ENCODE data around the gene ZNF75A. TPM values are rescaled to one million over a fixed set of nuclear protein-coding genes. Genes with fewer than 3 reads are reported as not detected.

Gene ZNF75A
- total and polyA plus RNA-seq, 2 of the 4 experiments (the other 2 are of a cell fraction): 14.6 to 15.4 TPM

DNA sequence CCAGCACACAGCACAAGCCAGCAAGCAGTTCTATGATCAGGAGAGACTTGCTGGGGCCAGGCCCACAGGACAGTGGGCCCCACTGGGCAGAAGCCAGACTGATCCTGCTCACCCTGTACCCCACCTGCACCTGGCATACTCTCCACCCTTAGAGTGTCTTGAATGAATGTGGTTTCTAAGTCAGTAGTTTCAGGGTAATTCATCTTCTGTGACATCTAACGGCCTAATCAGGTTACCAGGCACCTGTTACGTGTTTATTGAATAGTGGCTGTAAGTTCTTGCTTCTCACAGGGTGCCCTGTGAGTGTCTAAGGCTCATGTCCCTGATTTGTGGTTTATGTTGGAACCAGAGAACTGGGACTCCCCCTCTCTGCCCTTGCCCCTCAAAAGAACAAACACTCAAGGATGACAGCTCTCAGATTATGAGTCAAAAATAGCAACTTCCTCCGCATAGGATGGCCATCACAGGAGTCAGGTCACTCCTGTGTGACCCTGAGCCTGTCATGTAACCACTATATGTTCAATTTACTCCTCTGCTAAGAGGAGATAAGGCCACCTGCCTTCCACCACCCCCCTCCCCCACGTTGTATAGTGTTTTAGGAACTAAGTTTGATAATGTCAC lies 43.4 kb downstream of the ZNF75A start:
- H3K14ac ChIP-seq (replicated peaks; ENCODE audit: low read depth, low read length): no peak overlapping the region

More for the DNA sequence above, 43.4 kb downstream of the ZNF75A start:
- H2BK120ac ChIP-seq (ENCODE audit: low read depth, low read length): no peak overlapping the region
- no CpG with 5 or more reads among the region's 4 CpGs for WGBS, 2 experiments (ENCODE audit: extremely low coverage in 2 of 2, insufficient read length in 1 of 2)
- H2AK5ac ChIP-seq (ENCODE audit: low read depth, low read length): no peak overlapping the region
- H3K18ac ChIP-seq (ENCODE audit: low read depth, low read length): no peak overlapping the region
- intact Hi-C loops (cut with micrococcal nuclease) (no loop called here), dilution Hi-C loops (cut with HindIII; ENCODE audit: low sequenced_read_pairs, unreplicated experiment) (no loop called here), in situ Hi-C loops (cut with MboI; ENCODE audit: low sequenced_read_pairs) (no loop called here)
- H3K27ac ChIP-seq (ENCODE audit: insufficient read depth, low read length): no peak overlapping the region
- no peaks in the 10 kb centered on the region; the same call in 1 of the 2 replicates for H3K27me3 ChIP-seq (ENCODE audit: control insufficient read depth, insufficient read depth, low read length)
- ChIA-PET CTCF (no interaction called here), POLR2A (ENCODE audit: unreplicated experiment) (no interaction called here)
- H4K5ac ChIP-seq (ENCODE audit: low read depth, low read length): no peak overlapping the region
- peaks cover 1% of the 10 kb centered on the region; the same call in 1 of the 2 replicates for H3K9me3 ChIP-seq (ENCODE audit: control insufficient read depth, insufficient read depth, low read length)
- no peak overlapping the region for H2AFZ ChIP-seq (replicated peaks; ENCODE audit: low read length, poor library complexity)
- H3K9me1 ChIP-seq (ENCODE audit: insufficient read depth, low read length): no peaks in the 10 kb centered on the region
- no peaks in the 10 kb centered on the region for H3K79me1 ChIP-seq (ENCODE audit: low read depth in 1 of 2, low read length in 2 of 2)
- H2AK9ac ChIP-seq (replicated peaks; ENCODE audit: low read depth, low read length, poor library complexity): no peak overlapping the region
- ATAC-seq (ENCODE audit: low read depth) (no peak), DNase-seq (no peak)
- H4K91ac ChIP-seq (ENCODE audit: insufficient read depth, low read depth, low read length): no peak overlapping the region
- no peak overlapping the region for H2BK15ac ChIP-seq (ENCODE audit: low read depth, low read length)
- H3K23ac ChIP-seq (ENCODE audit: low read depth, low read length): no peak overlapping the region
- H2BK20ac ChIP-seq (ENCODE audit: low read depth, low read length): no peak overlapping the region
- H3K9ac ChIP-seq (ENCODE audit: low read depth, low read length): no peak overlapping the region
- no peak overlapping the region for H4K8ac ChIP-seq (ENCODE audit: low read depth in 2 of 2, low read length in 2 of 2)
- H3K4ac ChIP-seq (ENCODE audit: low read depth, low read length): no peak overlapping the region
- H3K4me1 ChIP-seq (ENCODE audit: control insufficient read depth, insufficient read depth, low read length): no peaks in the 10 kb centered on the region
- TF ChIP-seq CEBPB (IDR thresholded peaks at IDR 0.05; ENCODE audit: low read depth, low read length) (no peak), SMC3 (IDR thresholded peaks at IDR 0.05; ENCODE audit: low read depth, low read length) (no peak), RCOR1 (IDR thresholded peaks at IDR 0.05; ENCODE audit: insufficient replicate concordance, low read length) (no peak), MAZ (IDR thresholded peaks at IDR 0.05; ENCODE audit: borderline replicate concordance, low read depth, low read length) (no peak), RFX5 (IDR thresholded peaks at IDR 0.05; ENCODE audit: low read depth, low read length) (no peak), MAFK (IDR thresholded peaks at IDR 0.05; ENCODE audit: low read depth, low read length) (no peak), MXI1 (IDR thresholded peaks at IDR 0.05; ENCODE audit: borderline replicate concordance, low read depth, low read length) (no peak), CHD1 (IDR thresholded peaks at IDR 0.05; ENCODE audit: low read depth, low read length) (no peak)
- TF ChIP-seq, protein P1, sequence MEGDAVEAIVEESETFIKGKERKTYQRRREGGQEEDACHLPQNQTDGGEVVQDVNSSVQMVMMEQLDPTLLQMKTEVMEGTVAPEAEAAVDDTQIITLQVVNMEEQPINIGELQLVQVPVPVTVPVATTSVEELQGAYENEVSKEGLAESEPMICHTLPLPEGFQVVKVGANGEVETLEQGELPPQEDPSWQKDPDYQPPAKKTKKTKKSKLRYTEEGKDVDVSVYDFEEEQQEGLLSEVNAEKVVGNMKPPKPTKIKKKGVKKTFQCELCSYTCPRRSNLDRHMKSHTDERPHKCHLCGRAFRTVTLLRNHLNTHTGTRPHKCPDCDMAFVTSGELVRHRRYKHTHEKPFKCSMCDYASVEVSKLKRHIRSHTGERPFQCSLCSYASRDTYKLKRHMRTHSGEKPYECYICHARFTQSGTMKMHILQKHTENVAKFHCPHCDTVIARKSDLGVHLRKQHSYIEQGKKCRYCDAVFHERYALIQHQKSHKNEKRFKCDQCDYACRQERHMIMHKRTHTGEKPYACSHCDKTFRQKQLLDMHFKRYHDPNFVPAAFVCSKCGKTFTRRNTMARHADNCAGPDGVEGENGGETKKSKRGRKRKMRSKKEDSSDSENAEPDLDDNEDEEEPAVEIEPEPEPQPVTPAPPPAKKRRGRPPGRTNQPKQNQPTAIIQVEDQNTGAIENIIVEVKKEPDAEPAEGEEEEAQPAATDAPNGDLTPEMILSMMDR (conservative IDR thresholded peaks at IDR 0.05; ENCODE audit: low read depth, low read length): no peak
- TF ChIP-seq, protein P2, sequence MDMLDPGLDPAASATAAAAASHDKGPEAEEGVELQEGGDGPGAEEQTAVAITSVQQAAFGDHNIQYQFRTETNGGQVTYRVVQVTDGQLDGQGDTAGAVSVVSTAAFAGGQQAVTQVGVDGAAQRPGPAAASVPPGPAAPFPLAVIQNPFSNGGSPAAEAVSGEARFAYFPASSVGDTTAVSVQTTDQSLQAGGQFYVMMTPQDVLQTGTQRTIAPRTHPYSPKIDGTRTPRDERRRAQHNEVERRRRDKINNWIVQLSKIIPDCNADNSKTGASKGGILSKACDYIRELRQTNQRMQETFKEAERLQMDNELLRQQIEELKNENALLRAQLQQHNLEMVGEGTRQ (IDR thresholded peaks at IDR 0.05; ENCODE audit: low read depth, low read length): no peak
- H2BK5ac ChIP-seq (ENCODE audit: low read depth, low read length, poor library complexity, severe bottlenecking): no peak overlapping the region
- H3K4me3 ChIP-seq (ENCODE audit: insufficient read depth, low read depth, low read length): no peak overlapping the region
- H3K56ac ChIP-seq (ENCODE audit: extremely low read depth, insufficient read depth, low read length): no peak overlapping the region
- BruUV-seq (replicated peaks): no TSS peak
- H3K36me3 ChIP-seq (ENCODE audit: control insufficient read depth, insufficient read depth, low read length): no peaks in the 10 kb centered on the region
- H4K20me1 ChIP-seq (ENCODE audit: insufficient read depth, low read length): no peaks in the 10 kb centered on the region
- H3K4me2 ChIP-seq (ENCODE audit: low read depth, low read length): no peak overlapping the region

All from IMR-90 (cell line).